Caco-2 (cell line): ENCODE results near the gene DENND1A. TPM values are rescaled to one million over a fixed set of nuclear protein-coding genes. Genes with fewer than 3 reads are reported as not detected.

ENCODE experiments used
- BruUV-seq: library from RNA; stranded (reverse); fragments of 400-500 nt; replicated peaks from 2 replicates; lab custom pipeline; 2021; lab: Mats Ljungman, UMichigan
- CTCF ChIA-PET: fragments of 300-600 bp; sonication (Branson Sonifier 250); formaldehyde crosslinking; loops from one replicate; lab custom pipeline; 2022; ENCODE audit warnings: antibody characterized with exemption; lab: Charles Lee
- POLR2A ChIA-PET: fragments of 300-600 bp; sonication (Branson Sonifier 250); formaldehyde crosslinking; loops from one replicate; lab custom pipeline; 2022; ENCODE audit warnings: antibody characterized with exemption; lab: Charles Lee
- DNase-seq, 2 experiments: peaks; one replicate each; pipeline versions ENCODE4 v3.0.0 to v3.0.0-alpha.2; 2020 to 2022
- H3K27me3 ChIP-seq: replicated peaks from 2 replicates; pipeline ENCODE4 v1.6.0; 2011; ENCODE audit warnings: low read length; ENCODE audit not compliant: control insufficient read depth, insufficient read depth
- H3K36me3 ChIP-seq: 2 replicates; pipeline ENCODE4 v1.5.1; 2011; ENCODE audit warnings: low read length; ENCODE audit not compliant: control insufficient read depth, insufficient read depth
- H3K4me1 ChIP-seq: fragments of 250-450 bp; sonication (Bioruptor Pico); 2 replicates; pipeline ENCODE4 v1.5.1; 2020; ENCODE audit warnings: mild to moderate bottlenecking
- H3K4me3 ChIP-seq: 2 replicates; pipeline ENCODE4 v1.5.1; 2011; ENCODE audit warnings: low read depth, mild to moderate bottlenecking, control low read depth, low read length
- H3K9me3 ChIP-seq: fragments of 250-450 bp; sonication (Bioruptor Pico); 2 replicates; pipeline ENCODE4 v1.5.1; 2020; ENCODE audit warnings: mild to moderate bottlenecking, moderate library complexity
- H3K27ac Mint-ChIP-seq: one replicate; pipeline ENCODE4 v1.8.0; 2022; ENCODE audit warnings: mixed read lengths; ENCODE audit not compliant: unreplicated experiment
- H3K27me3 Mint-ChIP-seq: one replicate; pipeline ENCODE4 v1.8.0; 2022; ENCODE audit warnings: mixed read lengths; ENCODE audit not compliant: insufficient read depth, unreplicated experiment
- H3K36me3 Mint-ChIP-seq: one replicate; pipeline ENCODE4 v1.8.0; 2022; ENCODE audit warnings: mild to moderate bottlenecking, mixed read lengths; ENCODE audit not compliant: insufficient read depth, unreplicated experiment
- H3K4me1 Mint-ChIP-seq: one replicate; pipeline ENCODE4 v1.8.0; 2022; ENCODE audit warnings: low read depth, mixed read lengths; ENCODE audit not compliant: unreplicated experiment
- H3K4me3 Mint-ChIP-seq: one replicate; pipeline ENCODE4 v1.8.0; 2022; ENCODE audit warnings: mild to moderate bottlenecking, moderate library complexity, mixed read lengths; ENCODE audit not compliant: unreplicated experiment
- H3K9me3 Mint-ChIP-seq: one replicate; pipeline ENCODE4 v1.8.0; 2022; ENCODE audit warnings: mixed read lengths; ENCODE audit not compliant: unreplicated experiment
- CTCF ChIP-seq, 2 experiments: fragments of 200-600 bp in 1 of 2; IDR thresholded peaks; 1 replicate in 1 of 2; 2 replicates in 1 of 2; pipeline versions ENCODE4 v1.5.1 to v1.8.0; 2011 to 2022; ENCODE audit warnings: antibody characterized with exemption in 1 of 2, control low read depth in 1 of 2, inconsistent platforms in 1 of 2, low read depth in 1 of 2, low read length in 1 of 2, mild to moderate bottlenecking in 1 of 2, moderate library complexity in 1 of 2; ENCODE audit not compliant: insufficient read depth in 1 of 2, severe bottlenecking in 1 of 2, unreplicated experiment in 1 of 2
- intact Hi-C: fragments of 100-400 bp; cut with micrococcal nuclease; formaldehyde crosslinking; loops from one replicate; pipeline ENCODE4 v1.10.0; 2022; ENCODE audit not compliant: unreplicated experiment
- total RNA-seq: library from RNA; stranded (reverse); gene quantifications from 2 replicates; pipeline ENCODE4 v1.2.3, GENCODE V29; 2022

Gene DENND1A
- total RNA-seq, 1 experiment from 2014 or later, result 41.6 TPM

- Mint-ChIP-seq H3K27me3 (peaks cover 2% of the 10 kb centered on the region), H3K9me3 (no peaks in the 10 kb centered on the region), H3K27ac (no peak overlapping the region), H3K4me1 (no peaks in the 10 kb centered on the region), H3K36me3 (no peaks in the 10 kb centered on the region), H3K4me3 (no peak overlapping the region)
- ChIA-PET POLR2A (no interaction called here), CTCF (interaction anchor here (0.7 kb wide), 1 partner anchor 32 kb away, joined by 5 read pairs; no protein-coding TSS in a partner anchor)
- Histone ChIP-seq H3K4me3 (no peak overlapping the region), H3K9me3 (no peaks in the 10 kb centered on the region), H3K4me1 (0 out of 2 replicates have a peak, but pooled peaks cover 4% of the 10 kb centered on the region), H3K27me3 (no peaks in the 10 kb centered on the region; the same call in 1 of the 2 replicates), H3K36me3 (no peaks in the 10 kb centered on the region)
- BruUV-seq, result no TSS peak
- intact Hi-C loops, result loop anchor here (5.0 kb wide), 1 partner anchor 348 kb away; no protein-coding TSS in a partner anchor
- TF ChIP-seq CTCF (IDR thresholded peaks at IDR 0.05; ENCODE audit: insufficient read depth in 1 of 2, low read depth in 1 of 2, low read length in 1 of 2, severe bottlenecking in 1 of 2, unreplicated experiment in 1 of 2), result no peak
- no peak for DNase-seq
These were observed 584.4 kb downstream of the DENND1A start for GRCh38 chr9:123345567-123345955.

GRCh38 chr9:123344192-123344949 lies 585.6 kb downstream of the DENND1A start:
- ChIA-PET CTCF (interaction anchor here (0.7 kb wide), 1 partner anchor 30 kb away, joined by 3 read pairs; no protein-coding TSS in a partner anchor), POLR2A (no interaction called here)
- Histone ChIP-seq H3K4me1 (no peaks in the 10 kb centered on the region), H3K9me3 (no peaks in the 10 kb centered on the region), H3K4me3 (no peak overlapping the region), H3K36me3 (no peaks in the 10 kb centered on the region), H3K27me3 (no peaks in the 10 kb centered on the region; the same call in 1 of the 2 replicates)
- Mint-ChIP-seq H3K27ac (no peak overlapping the region), H3K36me3 (no peaks in the 10 kb centered on the region), H3K4me3 (no peak overlapping the region), H3K9me3 (no peaks in the 10 kb centered on the region), H3K4me1 (no peaks in the 10 kb centered on the region), H3K27me3 (no peaks in the 10 kb centered on the region)
- intact Hi-C loops, result no loop called here
- BruUV-seq, result no TSS peak
- TF ChIP-seq CTCF (IDR thresholded peaks at IDR 0.05; ENCODE audit: insufficient read depth in 1 of 2, low read depth in 1 of 2, low read length in 1 of 2, severe bottlenecking in 1 of 2, unreplicated experiment in 1 of 2), result no peak
- DNase-seq, result no peak

- H3K4me1 ChIP-seq, result no peaks in the 10 kb centered on the region
These were observed 586.3 kb downstream of the DENND1A start for GRCh38 chr9:123343443-123344191.

More at GRCh38 chr9:123343443-123344191, 586.3 kb downstream of the DENND1A start:
- Mint-ChIP-seq H3K9me3 (no peaks in the 10 kb centered on the region), H3K27me3 (no peaks in the 10 kb centered on the region), H3K4me1 (no peaks in the 10 kb centered on the region), H3K36me3 (no peaks in the 10 kb centered on the region), H3K4me3 (no peak overlapping the region), H3K27ac (no peak overlapping the region)
- no peak for TF ChIP-seq CTCF (IDR thresholded peaks at IDR 0.05; ENCODE audit: insufficient read depth in 1 of 2, low read depth in 1 of 2, low read length in 1 of 2, severe bottlenecking in 1 of 2, unreplicated experiment in 1 of 2)
- no TSS peak for BruUV-seq
- Histone ChIP-seq H3K27me3 (no peaks in the 10 kb centered on the region; the same call in 1 of the 2 replicates), H3K36me3 (no peaks in the 10 kb centered on the region), H3K9me3 (no peaks in the 10 kb centered on the region), H3K4me3 (no peak overlapping the region)
- CTCF ChIA-PET, result no interaction called here
- POLR2A ChIA-PET, result no interaction called here
- DNase-seq, result no peak
- intact Hi-C loops, result no loop called here
